Stimulated activated CD4-positive, alpha-beta T cell treated with anti-CD3 and anti-CD28 coated beads, Interleukin-4, amount 100 ng/mL, for 4 hours (primary cell): Measurements from ENCODE around the gene CSNK2B.
"Not testable (repeated sequence)": the region's sequence is repeated elsewhere in the genome, so short reads cannot be mapped to it uniquely, and the experiment has no call there.

Source experiments
- DNase-seq, 2 experiments: peaks; one replicate each; pipeline ENCODE4 v3.0.0-alpha.2; 2020

CSNK2B gene

DNA sequence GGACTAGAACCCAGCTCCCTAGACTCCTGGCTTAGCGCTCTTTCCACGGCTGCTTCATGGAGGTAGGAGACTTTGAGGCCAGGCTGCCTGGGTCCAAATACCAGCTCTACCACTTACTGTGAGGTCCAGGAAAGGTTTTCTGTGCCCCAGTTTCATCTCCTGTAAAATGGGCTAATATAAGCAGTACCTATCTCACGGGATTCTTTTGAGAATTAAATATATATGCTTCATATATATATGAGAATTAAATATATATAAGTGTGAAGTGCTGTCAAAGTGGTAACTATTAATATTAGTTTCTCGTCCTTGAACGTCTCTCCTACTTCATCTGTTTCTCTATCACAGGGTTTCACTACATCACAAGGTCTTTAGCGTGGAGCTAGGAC, 25.2 kb downstream of the CSNK2B start:
- no peak for DNase-seq

DNA sequence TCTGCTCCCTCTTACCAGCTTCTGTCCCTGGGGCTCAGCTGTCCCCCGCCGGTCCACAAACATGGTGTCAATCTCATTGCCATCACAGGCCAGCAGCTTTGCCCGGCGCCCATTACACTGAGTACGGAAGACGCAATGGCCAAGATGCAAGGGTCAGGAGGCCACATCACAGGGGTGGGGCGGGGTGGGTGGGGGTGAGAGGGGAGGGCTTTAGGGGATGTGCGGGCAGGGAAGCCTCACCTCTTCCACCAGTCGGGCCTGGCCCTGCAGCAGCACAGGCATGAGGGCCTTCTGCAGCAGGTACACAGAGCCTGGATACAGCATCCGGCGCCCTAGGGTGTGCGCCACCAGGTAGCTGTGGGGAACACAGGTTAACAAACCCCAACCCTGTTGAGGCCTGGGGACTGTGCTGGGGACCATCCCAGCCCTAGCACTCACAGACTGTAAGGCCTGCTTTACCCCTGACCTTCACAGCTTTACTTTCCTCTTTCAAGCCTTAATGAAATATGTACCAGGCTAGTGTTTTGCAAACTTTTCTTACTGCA, 25.8 kb downstream of the CSNK2B start:
- DNase-seq: no peak

DNA sequence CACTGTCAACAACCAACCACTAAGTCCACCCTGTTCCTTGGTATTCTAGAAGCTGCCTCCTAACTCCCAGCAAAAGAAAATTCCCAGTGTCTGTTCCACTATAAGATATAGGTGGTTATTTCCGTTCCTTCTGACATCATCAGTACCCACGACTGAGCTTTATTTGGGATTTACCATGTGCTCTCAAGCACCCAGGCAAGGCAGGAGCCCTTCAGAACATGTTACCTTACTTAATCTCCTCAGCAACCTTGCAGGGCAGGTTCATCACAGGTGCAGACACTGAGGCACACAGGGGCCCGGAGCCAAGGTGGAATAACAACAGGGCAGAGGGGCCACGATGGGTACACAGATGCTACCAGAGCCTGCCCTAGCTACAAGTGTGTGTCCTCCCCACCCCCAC, 26.5 kb downstream of the CSNK2B start:
- DNase-seq: no peak

DNA sequence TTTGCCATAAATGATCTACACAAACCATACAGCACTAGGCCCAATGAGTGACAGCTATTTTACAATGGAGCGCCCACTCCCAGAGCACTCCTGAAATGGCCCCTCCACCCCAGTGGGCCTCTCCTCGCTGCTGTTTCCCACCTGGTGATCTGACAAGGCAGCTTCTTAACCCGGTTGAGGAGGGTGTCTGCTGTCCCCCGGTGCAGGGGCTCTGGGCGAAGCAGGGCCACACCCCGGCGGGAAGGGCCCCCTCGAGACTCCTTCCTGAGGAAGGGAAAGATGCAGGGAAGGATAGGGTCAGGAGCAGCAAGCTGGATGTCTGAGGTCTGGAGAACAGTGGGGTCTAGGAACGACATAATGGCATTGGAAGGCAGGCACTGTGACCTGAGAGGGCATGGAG, 27.0 kb downstream of the CSNK2B start:
- no peak for DNase-seq

DNA sequence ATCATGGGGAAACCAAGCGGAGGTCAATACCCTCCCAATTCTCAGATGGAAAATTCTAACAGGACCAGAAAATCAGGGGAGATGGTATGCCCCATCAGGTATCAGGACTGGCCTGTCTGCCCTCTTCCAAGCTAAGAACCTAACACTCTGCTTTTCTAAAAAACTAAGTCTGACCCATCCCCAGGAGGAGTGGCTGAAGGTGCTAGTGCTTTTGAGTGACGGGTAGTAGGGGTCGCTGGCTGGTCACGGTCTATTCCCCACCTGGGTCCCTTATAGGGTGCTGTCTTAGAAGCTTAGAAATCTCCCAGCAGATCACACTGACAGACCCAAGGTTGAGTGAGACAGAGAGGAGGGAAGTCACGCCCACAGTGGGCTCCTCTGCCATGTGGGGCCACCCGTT, 27.7 kb downstream of the CSNK2B start:
- DNase-seq: no peak

DNA sequence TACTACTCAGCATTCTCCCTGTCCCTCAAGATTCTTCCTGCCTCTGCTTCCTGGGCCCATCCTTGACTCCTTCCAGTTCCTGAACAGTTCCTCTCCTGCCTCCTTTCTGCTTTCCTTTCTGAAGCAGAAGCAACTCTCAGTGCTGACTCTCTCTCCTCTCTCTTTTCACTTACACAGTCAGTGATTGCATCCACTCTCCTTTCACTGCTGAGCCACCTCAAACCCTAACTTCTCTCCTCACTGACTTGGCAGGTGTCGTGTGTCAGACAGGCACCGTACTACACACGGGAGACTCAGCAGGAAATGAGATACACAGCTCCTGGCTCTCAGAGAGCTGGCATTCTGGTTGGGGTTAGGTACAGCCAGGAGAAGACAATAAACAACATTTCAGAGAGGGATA, 31.7 kb downstream of the CSNK2B start:
- no peak for DNase-seq

DNA sequence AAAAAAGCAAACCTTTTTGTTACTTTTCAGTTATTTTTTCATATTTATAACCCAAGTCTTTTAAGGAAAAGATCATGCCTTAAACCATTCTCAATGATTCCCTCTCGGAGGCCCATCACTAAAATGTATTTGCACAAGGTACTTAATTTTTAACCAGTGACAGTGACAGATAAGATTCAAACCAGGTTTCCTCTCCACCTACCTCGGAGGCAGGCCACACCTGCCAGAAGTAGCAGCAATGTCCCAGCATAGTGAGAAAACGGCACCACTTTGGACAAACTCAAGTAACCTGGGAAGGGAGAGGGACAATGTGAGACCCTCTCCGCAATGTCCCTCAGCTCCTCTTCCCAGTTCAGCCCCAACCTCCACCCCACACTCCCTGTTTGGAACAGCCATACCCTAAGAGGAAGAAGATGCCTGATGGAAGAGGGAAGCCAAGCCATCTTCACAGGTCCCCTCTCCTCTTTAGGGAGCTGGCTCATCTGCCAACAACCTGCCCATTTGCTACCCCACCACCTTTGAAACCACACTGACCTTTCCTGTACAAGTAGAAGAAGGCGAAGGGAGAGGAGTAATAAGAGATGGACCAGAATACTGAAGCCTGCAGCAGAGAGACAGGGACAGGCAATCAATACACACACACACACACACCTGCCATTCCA, 35.0 kb downstream of the CSNK2B start:
- no peak for DNase-seq

DNA sequence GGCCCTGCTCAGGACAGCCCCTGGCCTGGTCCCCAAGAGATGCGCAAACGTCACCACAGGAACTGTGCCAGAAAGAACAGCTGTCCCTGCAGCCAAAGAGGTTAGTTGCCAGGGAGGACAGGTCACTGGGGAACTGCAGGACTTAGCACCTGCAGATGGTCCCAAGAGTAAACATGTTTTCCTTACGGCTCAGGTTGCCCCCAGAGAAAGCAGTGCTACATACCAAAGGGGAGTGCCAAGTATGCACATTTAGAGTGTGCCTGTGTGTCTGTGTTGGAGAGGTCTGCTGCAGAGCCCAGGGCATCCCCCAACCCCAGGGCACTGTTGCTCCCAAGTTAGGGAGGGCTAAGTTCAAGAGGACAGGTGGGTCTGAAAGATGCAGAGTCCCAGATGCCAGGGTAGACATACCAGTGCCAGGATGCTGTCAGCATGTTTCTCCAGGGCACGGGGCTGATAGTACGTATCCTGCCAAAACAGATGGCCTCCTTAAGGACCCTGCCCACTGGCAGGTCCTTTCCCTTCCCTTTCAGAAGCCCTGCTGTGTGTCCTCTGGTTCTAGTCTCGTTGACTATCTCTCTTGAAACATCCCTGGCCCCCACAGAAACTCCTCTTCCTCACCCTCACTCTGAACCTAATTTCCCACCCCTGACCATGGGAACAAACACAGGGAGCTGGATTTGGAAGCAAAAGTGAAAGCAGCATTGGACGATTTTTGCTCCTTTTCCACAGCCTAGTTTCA, 36.0 kb downstream of the CSNK2B start:
- DNase-seq: no peak

DNA sequence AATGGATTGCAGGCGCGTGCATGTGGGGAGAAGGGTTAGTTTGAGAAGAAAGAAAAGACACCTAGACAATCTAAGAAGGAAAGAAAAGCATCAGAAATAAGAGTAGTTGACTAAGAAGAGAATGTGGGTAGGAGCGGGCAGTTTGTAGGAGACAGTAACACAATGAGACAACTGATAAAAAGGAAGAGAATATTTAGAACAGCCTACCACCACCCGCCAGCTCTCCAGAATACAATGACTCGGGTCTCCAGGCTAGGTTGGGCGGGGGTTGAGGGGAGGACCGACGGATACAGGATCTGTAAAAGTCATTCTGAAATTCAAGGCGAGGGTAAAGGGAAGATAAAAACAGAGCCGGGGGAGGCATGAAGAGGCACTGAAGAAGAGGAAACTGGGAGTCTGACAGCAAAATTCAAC, 36.5 kb downstream of the CSNK2B start:
- peak; percentile 16 to 18 for DNase-seq

DNA sequence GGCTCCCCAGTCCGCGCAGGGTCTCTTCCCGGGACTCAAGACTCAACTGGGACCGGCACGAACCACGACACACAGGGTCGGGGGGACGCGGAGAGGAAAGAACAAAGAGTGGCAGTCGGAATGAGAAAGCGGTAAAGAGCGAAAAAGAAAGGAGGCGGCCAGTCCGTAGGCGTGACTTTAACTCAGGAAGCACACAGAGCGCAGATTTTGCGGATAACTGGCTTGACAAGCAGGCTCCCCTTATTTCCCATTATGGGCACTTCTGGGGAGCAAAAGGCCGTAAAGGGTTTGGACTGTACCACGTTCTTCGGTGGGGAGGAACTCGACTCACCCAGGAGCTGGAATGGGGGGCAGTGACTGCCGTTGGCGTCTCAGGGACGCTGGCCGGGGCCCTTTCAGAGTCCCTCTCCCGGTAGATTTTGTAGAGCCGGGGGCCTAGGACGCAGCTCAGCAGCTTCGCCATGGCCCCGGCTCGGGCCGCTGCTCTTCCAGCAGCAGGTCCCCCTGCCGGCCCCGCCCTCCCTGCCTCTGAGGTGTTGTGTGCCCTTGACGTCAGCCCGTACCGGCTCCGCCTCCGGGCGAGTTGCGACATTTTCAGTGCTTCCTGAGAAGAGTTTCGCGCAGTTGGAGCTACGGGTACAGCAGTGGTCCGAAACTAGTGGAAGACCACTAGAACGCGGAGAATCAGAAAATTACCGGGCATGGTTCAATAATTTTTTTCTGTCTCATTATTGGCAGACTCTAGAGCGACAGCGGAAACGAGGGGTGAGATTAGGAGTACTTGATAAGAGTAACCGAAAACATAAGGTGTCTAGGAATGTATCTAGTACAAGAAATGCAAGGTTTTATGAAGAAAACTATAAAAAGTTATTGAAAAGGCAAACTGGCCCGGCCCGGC, 37.2 kb downstream of the CSNK2B start, which contains the start of gene ABHD16A:
TSS of gene ABHD16A (minus strand) at position 506 of the 898 bp plus-strand sequence. CDS start at position 463, 43 bp downstream.
- peak; percentile 94 to 97 for DNase-seq

DNA sequence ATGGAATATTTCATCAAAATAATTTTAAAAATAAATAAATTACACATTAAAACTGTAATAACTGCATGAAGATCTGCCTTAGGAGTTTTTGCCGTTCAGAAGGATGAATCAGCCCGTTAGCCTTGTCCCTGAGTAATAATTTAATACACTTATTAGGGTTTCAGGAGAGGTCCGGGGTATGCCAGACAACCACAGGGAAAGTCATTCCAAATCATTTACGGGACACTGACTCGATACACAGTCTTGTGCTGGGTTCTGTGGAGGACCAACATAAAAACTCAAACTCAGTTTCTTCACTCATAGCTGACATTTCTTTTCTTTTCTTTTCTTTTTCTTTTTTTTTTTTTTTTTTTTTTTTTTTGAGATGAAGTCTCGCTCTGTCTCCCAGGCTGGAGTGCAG, 40.1 kb downstream of the CSNK2B start:
- DNase-seq: no peak

DNA sequence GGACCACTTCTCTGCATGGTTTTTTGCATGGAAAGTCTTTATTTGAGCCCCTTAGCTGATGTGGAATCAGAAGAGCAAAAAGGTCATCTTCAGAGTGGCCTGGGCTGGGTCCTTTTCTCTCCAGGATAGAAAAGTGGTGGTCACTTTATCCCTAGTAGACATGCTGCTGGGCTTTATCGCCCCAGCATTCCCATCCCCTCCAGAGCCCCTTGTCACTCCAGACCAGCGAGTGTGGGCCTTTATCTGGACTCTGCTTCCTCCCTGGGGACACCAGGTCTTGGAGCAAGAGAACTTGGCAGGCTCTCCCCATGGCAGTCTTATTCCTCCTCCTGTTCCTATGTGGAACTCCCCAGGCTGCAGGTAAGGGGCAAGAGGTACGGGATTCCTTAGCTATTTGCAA, 40.7 kb downstream of the CSNK2B start, which contains the start of gene LY6G6F:
TSS of gene LY6G6F (plus strand) at position 268 of the 400 bp plus-strand sequence. CDS start at position 309, 41 bp downstream.
- DNase-seq: no peak

DNA sequence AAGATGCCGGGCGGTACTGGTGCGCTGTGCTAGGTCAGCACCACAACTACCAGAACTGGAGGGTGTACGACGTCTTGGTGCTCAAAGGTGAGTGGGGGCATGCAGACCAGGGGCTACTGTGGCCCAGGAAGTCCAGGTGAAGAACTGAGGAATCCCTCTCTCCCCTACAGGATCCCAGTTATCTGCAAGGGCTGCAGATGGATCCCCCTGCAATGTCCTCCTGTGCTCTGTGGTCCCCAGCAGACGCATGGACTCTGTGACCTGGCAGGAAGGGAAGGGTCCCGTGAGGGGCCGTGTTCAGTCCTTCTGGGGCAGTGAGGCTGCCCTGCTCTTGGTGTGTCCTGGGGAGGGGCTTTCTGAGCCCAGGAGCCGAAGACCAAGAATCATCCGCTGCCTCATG, 41.8 kb downstream of the CSNK2B start:
- DNase-seq: no peak

DNA sequence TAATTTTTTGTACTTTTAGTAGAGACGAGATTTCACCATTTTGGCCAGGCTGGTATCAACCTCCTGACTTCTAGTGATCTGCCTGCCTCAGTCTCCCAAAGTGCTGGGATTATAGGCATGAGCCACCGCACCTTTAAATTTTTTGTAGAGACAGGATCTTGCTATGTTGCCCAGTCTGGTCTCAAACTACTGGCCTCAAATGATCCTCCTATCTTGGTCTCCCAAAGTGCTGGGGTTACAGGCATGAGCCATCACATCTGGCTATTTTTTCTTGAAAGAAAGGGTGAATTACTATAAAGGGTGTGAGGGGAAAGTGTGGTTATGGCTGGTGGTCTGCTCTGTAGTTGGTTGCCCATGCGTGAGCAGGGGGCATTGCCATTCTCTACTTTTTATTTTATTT, 42.3 kb downstream of the CSNK2B start:
- DNase-seq: no peak

DNA sequence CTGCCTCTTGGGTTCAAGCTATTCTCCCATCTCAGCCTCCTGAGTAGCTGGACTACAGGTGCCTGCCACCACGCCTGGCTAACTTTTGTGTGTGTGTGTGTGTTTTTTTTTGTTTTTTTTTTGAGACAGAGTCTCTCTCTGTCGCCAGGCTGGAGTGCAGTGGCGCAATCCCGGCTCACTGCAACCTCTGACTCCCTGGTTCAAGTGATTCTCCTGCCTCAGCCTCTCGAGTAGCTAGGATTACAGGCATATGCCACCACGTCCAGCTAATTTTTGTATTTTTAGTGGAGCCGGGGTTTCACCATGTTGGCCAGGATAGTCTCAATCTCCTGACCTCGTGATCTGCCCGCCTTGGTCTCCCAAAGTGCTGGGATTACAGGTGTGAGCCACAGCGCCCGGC, 43.3 kb downstream of the CSNK2B start:
- DNase-seq: not testable (repeated sequence)

DNA sequence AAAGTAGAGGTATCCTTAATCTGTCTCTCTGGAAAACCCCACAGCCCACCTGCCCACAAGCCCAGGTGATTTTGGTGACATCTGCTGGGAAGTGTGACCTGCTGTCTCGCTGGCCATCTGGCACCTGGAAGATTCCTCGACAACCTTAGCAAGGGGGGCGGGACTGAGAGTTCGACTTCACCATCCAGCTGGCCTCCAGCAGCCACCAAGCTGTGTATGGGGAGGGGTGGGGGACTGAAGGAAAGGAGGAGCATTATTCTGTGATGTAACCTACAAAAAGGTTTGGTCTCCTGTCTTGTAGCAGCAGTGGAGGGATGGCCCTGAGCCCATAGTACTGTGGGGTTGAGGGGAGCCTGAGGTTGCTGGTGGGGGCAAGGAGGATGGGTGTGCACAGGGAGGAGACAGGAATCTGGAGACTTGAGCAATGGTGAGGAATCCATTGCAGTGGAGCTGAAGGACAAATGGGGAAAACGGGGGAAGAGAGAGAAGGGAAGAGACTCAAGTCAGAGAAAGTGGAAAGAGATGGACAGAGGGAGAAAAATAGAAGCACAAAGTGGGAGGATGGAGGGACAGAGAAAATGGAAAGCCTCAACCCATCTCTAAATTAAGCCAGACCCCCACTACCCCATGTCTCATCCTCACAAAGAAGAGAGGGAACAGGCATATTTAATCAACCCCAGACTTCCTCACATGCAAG, 44.8 kb downstream of the CSNK2B start:
- DNase-seq: no peak

DNA sequence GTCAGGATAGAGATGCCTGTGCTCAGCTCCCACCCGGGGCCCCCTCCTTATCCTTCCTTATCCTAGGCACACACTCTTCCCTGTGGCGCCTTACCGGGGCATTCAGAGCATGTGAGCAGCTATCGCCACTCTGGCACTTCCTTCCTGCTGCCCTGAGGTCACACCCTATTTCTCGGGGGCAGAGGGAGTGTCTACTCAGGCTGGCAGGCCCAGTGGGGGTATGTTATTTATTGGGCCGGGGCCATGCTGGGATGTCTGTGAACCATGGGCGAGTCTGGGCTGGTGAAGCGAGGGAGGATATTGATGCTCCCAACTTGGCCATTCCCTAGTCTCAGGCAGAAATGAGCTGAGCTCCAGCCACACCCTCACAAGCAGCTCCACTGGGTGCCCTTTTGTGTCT, 45.4 kb downstream of the CSNK2B start:
- no peak for DNase-seq

DNA sequence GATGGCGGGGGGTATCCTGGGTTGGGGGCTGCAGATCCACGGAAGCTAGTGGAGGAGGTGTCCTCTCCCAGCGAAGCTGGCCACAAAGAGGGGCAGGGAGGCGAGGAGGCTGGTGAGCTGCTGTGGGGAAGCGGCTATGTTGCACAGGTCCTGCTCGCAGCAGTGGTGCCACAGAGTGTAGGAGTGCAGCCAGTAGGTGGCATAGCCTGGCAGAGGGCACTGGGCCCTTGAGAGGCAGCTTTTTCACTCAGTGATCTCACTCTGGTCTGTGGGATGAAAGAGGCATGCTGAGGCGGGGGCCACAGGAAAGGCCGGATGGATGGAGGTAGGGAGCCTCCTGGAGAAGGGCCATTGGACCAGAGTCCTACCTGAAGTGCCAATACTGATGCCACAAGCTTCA, 46.4 kb downstream of the CSNK2B start:
- no peak for DNase-seq

DNA sequence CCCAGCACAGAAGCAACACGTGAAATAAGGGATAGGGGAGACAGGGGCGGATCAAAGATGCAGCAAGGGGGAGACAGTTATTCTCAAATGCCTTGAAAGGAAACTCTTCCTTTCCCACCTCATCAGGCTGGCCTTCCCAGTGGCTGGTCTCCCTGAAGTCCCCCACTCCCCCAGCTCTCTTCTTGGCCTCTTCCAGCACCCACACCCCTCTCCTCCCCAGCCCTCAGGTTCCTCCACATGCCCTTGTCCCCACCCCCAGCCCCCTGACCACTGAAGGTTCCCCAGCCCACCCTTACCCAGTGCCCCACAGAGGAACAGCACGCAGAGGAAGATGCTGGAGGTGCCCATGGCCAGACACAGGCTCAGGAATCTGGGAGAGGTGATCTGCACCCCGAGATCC, 47.6 kb downstream of the CSNK2B start:
- DNase-seq: no peak

DNA sequence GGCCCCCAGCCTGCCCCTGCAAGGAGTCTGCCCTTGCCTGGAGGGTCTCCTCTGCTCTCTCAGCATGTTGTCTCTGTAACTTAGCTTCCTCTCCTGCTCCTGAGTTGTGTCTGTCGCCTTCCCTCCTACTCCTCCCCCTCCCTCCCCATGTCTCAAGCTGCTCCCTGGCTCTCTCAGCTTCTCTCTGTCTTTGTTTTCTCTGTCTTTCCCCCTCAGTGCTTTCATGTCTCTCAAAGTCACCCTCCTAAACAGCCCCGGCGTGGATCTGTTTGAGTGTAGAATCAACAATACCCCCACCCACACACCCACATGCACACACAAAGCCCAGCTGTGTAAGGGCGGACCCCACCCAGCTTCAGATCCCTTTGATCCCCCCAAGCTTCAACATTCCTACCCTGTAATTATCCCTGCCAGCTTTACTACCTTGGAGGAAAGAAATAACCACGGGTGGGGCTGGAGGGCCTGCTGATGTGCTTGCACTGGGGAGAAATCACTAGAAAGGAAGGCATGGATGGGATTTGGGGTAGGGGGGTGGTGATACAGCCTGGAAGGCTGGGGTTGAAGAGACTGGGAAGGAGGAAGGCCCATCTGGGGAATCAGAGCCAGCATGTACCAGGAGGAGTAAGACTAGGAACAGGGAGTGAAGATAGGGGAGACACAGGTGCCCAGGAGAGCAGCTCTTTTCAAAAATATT, 48.3 kb downstream of the CSNK2B start:
- no peak for DNase-seq

DNA sequence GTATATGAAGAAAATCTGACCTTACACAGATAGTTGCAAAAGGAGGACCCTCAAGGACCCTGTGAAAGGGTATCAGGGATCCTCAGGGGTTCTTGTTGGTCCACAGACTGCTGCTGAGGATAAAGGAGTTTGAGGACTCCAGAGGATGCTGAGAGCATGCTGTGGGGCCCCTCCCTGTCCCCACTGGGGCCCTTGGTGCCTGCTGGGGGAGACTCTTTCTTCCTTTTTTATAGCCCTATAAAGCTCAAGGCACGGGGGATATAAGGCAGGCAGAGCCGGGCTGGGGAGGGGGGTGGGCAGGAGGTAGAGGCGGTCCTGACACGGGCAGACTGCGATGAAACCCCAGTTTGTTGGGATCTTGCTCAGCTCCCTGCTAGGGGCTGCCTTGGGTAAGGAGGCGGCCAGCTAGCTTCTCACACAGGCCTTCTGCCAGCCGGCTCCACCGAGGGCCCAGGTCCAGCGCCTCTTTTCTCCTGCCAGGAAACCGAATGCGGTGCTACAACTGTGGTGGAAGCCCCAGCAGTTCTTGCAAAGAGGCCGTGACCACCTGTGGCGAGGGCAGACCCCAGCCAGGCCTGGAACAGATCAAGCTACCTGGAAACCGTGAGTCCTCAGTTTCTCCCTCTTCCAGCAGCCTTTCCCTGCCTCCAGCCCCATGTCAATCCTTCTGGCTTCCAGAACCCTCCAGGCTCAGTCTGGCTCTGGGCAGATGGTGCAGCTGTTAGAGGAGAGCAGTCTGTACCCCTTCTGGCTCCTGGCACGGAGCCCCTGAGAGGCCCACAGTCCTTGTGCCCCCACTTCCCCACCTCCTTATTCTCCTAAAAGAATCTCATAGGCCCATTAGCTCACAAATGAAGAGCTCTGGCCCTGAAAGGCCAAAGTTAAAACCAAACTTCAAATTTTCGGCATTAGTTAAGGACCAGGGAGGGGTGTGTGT, 49.4 kb downstream of the CSNK2B start, which contains the start of gene LY6G6D:
TSS of gene LY6G6D (plus strand) at position 327 of the 937 bp plus-strand sequence. CDS start at position 335, 8 bp downstream.
- no peak for DNase-seq
